Activated CD4-positive, alpha-beta T cell treated with anti-CD3 and anti-CD28 coated beads, Interleukin-2, Interleukin-4, amounts not matched to agents 100 ng/mL and 50 ng/mL, durations not matched to agents 16 hours and 8 hours (primary cell): Measurements from ENCODE around the gene ANKLE2.
"Not testable (repeated sequence)": the region's sequence is repeated elsewhere in the genome, so short reads cannot be mapped to it uniquely, and the experiment has no call there.

Source experiments
- DNase-seq: peaks from one replicate; pipeline ENCODE4 v3.0.0-alpha.2; 2020; ENCODE audit warnings: low spot score

ANKLE2 gene

GRCh38 chr12:132776816-132777568 is 15.4 kb upstream of the ANKLE2 start:
- no peak for DNase-seq

DNA sequence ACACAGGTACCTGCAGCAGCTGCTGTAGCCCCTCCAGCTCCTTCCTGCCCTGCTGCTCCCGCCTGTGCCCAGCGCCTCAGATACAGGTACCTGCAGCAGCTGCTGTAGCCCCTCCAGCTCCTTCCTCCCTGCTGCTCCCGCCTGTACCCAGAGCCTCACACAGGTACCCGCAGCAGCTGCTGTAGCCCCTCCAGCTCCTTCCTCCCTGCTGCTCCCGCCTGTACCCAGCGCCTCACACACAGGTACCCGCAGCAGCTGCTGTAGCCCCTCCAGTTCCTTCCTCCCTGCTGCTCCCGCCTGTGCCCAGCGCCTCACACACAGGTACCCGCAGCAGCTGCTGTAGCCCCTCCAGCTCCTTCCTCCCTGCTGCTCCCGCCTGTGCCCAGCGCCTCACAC is 14.6 kb upstream of the ANKLE2 start:
- not testable (repeated sequence) for DNase-seq

DNA sequence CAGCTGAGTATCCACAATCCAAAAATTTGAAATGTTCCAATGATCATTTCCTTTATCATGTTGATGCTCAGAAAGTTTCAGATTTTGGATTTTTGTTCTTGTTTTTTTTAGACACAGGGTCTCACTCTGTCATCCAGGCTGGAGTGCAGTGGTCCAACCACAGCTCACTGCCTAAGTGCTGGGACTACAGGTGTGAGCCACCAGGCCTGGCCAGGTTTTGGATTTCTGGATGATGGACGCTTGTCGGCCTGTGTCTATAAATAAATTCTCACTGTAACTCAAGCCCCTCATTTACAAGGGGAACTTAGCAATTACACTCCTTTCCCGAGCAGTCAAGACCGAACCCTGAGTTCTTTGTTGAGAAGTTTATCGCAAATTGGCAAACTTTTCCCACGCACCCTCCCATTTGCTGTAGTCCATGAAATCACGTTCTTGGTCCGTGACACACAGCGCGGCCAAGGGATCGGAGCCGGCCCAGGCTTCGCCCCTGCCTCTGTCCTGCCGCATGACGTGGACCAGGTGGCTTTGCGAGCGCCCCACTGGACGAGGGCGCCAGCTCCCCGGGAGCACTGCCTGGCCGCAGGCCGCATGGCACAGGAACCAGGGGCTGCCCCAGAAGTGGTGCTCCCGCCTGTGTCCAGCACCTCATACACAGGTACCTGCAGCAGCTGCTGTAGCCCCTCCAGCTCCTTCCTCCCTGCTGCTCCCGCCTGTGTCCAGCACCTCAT is 14.0 kb upstream of the ANKLE2 start:
- DNase-seq, result no peak

- no peak for DNase-seq
Measured at GRCh38 chr12:132774646-132775275, 13.1 kb upstream of the ANKLE2 start.

DNA sequence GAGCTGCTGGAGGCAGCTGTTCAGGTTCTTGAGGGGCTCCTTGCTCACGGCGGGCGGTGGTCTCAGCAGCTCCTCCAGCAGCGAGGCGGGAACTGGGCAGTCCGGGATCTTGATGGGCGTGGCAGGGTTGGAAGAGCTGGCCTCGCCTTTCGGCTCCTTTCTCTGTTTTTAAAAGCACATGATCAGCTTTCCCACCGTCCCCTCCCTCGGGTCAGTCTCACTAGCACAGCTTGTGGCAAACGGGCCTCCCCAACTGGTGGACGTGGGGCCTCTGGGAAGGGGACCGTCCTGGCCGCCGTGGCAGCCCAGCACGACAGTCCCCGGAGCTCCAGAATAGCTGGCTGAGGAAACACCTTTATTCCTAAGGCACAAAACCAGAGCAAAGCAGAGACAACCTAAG is 12.5 kb upstream of the ANKLE2 start:
- DNase-seq, result no peak

DNA sequence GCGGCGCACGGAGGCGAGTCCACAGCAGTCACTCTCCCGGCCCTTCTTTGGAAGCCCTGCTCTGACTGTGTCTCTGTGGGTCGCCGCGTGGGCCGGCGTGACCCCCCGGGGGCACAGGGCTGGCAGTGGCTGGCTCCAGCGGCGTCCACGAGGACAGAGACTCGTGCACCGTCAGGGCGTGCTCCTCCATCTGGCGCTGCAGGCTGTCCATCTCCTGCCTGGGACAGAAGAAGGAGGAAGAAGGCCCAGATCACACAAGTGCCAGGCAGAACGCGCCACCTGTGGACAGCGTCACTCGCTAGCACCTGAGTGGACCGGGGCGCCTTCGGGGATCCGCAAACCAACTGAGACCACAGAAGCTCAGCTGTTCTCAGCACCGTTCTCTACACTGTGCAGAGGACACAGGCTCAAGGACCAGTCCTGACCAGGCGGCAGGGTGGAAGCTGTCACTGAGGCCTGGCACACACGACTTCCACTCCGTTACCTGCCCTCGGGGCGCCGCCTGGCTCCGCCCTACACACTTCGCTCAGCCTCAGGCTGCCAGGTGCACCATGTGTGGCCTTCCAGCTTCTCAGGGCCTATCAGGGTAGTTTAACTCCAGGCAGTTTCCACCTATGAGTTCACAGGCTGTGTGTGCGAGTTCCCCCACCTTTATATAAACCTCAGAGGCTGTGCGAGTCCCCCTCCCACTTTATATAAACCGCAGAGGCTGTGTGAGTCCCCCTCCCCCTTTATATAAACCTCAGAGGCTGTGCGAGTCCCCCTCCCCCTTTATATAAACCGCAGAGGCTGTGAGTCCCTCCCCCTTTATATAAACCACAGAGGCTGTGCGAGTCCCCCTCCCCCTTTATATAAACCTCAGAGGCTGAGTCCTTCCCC is 11.7 kb upstream of the ANKLE2 start:
- DNase-seq, result no peak

GRCh38 chr12:132772606-132773005 is 11.0 kb upstream of the ANKLE2 start:
- DNase-seq, result no peak

DNA sequence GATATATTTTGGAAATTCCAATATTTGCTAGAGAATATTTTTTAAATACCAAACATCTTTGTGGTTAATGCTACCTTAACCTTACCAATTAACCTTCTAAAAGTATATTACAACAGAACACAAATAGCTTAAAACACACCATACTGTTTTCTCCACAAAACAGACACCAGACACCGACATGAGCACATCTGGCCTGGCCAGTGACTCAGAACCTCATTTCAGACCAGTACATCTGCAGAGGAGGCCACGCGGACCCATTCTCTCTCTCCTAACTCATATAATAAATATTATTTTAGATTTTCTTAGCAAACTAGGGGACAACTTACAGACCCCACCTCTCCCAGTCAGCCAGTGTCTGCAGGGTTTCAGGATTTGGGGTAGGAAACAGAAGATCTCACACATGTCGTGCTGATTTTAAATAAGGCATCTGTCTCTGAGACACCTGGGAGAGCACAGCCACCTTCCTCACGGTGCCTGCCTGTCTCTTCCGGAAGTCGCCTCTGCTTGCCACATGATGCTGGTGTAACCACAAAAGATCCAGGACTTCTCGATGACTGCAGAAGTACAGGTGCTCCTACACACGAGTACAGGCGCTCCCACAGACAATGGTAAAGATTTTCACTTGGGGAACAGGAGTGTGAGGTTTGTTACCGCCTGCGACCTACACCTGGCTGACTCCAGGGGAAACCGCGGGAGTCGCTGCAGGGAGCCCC is 9.7 kb upstream of the ANKLE2 start:
- peak; percentile 30 for DNase-seq

DNA sequence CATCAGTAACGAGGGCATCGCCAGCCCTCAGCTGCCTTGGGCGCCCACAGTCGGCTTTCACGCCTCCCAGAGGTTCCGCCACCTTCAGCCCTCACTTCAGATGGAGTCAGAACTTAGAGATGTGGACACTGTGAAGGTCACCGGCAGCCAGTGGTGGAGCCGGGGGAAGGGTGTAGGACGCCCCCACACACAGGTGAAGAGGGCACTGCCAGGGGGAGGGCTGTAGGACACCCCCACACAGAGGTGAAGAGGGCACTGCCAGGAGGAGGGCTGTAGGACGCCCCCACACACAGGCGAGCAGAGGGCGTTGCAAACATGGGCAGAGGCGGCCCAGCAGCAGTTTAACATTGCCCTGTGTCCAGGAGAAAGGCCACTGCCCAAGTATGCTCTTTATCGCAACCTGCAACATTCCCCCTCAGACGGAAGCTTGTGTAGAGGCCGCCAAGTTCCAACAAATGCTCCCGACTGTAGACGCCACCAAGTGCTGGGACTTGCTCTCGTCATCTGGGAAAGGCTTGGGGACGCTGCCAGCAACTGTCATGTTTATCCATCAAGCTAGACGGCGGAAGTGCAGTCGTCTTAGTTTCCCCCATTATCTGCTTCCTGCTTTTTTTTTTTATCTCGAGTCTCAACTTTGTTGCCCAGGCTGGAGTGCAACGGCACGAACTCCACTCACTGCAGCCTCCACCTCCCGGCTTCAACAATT is 4.9 kb upstream of the ANKLE2 start:
- no peak for DNase-seq

DNA sequence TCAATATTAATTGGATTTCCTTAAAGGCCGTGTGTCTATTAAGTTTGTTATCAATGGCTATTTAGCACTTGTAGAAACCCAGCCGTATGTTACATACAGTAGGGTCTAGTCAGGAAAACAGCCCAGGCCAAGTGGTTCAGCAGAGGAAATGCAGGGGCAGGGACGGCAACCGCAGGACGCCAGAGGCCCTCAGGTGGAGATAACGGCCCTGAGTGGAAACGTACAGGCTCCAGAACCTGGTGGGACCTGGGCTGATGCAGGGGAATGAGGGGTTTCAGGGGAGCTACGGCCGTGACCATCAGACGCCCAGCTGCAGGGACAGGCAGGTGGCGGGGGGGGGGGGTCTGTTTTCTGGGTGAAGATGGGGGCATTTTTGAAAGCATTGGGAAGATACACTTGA is 3.7 kb upstream of the ANKLE2 start:
- DNase-seq, result no peak

GRCh38 chr12:132764231-132764630 is 2.6 kb upstream of the ANKLE2 start:
- no peak for DNase-seq

GRCh38 chr12:132761921-132762583 is 420 bp upstream of the ANKLE2 start:
- DNase-seq, result peak; percentile 80

GRCh38 chr12:132759359-132759758 is 2.3 kb downstream of the ANKLE2 start:
- no peak for DNase-seq

- DNase-seq, result not testable (repeated sequence)
Measured at GRCh38 chr12:132758825-132759224, 2.8 kb downstream of the ANKLE2 start.

DNA sequence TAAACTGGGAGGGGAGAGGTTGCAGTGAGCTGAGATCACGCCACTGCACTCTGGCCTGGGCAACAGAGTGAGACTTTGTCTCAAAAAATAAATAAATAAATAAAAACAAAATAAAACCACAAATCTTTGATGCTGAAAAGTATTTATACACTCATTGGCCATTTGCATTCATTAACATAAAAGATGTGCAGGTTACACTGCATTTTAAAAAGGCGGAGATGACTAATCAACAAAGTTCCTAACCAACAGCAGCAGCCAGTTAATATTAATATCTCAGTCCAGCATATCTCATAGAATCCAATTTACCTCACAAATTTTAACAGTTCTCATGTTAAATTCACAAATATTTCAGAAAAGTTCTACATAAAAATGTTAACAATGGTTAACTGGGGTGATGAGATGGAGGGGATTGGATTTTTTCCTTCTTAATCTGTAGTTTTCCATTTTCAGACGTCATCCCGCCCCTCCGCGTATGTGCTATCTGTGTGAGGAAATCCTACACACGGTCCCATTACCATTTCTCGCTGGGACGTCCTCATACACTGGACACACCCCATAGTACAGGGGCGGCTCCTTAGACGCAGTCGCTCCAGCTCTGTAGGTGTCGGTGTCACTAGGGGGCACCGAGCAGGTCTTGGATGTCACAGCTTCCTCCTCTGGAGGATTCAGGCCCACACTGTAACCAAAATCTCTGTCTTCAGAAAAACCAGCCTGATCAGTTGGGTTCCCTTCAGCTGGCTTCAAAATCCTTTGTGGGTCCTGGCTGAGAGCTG is 7.3 kb downstream of the ANKLE2 start:
- DNase-seq, result no peak

DNA sequence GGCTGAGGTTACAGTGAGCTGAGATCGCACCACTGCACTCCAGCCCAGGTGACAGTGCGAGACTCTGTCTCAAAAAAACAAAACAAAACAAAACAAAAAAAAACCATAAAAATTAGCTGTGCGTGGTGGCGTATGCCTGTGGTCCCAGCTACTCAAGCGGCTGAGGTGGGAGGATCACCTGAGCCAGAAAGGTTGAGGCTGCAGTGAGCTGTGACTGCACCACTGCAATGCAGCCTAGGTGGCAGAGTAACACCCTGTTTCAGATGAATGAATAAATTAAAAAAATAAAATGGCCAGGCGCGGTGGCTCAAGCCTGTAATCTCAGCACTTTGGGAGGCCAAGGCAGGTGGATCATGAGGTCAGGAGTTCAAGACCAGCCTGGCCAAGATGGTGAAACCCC is 8.0 kb downstream of the ANKLE2 start:
- DNase-seq, result not testable (repeated sequence)

GRCh38 chr12:132748319-132748718 is 13.3 kb downstream of the ANKLE2 start:
- DNase-seq, result no peak

DNA sequence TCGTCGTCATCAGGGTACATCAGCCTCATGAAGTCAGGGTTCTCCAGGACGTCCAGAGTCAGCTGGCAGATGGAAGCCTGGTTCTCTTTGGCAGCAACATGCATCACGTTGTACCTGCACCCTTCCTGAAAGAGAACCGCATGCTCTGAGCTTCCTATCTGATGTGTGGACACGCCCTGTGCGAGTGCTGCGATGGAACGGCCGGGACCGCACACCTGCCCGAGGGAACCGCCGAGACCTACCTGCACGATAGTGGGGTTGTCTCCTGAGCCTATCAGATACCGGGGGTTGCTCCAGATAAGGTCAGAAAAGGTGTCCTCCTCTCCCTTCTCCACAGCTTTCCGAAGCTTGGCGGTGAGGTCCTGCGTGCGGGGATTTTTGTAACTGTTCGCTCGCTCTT is 13.7 kb downstream of the ANKLE2 start:
- DNase-seq, result no peak

DNA sequence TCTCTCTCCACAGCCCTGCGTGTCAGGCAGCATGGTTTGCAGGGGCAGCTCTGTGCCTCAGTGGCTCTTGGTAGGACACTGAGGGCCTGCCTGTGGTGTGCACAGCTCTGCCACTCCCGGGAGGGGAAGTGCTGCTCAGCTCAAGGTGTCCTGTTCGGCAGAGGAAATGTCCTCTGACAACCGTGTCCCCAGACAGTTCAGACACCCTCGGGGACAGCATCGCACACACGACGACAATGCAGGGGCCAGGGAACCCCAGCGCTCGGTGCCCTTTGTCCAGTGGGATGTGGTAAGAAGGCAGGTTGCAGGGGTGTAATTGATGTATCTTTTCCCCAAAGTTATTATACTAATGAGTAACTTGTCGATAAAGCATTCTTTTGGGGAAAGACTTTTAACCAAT is 14.2 kb downstream of the ANKLE2 start:
- DNase-seq, result no peak

- no peak for DNase-seq
Measured at GRCh38 chr12:132746613-132747012, 15.0 kb downstream of the ANKLE2 start.
